ENCODE measurements around the gene MYOF.

DNA sequence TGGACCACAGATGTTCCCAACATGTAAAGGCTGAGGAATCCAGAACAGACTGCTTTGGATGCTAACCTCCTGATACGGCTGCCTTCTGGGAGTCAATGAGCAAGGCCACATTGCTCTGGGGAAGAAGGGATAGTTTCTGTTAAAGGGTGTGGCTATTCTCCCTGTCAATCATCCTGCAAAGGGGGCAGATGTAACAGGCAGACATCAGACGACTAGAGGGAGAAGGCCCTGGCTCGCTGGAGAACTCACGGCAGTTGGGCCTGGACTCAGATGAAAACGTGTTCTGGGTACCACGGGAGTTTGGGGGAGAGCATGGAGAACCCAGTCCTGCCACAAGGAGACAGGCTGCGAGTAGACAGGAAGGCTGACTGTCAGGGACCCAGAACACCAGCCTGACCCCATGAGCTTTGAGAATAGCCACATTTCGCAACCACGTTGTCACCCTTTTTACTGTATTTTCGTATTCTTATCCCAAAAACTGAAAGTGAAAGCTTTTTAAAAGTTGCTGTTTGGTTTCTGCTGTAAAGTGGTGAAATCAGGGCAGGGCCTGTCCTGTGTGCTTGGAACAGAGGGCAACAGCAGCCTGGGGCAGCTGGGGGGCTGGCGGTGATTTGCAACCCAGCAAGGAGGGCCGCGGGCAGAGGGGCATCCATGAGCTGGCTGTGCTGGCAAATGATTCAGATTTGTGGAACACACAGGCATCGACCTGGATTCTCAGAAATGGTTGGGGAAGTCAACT lies 95.3 kb downstream of the MYOF start:
- TF ChIP-seq GABPA (IDR thresholded peaks at IDR 0.05; ENCODE audit: low read depth) (no peak), POLR2A (IDR thresholded peaks at IDR 0.05; ENCODE audit: low read depth, low read length) (no peak), RFX5 (IDR thresholded peaks at IDR 0.05; ENCODE audit: low read depth, low read length) (no peak), RAD21 (IDR thresholded peaks at IDR 0.05; ENCODE audit: insufficient read depth, low read depth, low read length) (no peak), ZSCAN29 (IDR thresholded peaks at IDR 0.05) (no peak), NFYB (IDR thresholded peaks at IDR 0.05; ENCODE audit: insufficient read depth, low read depth, low read length) (no peak), BHLHE40 (IDR thresholded peaks at IDR 0.05; ENCODE audit: borderline replicate concordance in 1 of 2, low read depth in 2 of 2, low read length in 1 of 2) (no peak), TAF1 (IDR thresholded peaks at IDR 0.05; ENCODE audit: borderline replicate concordance, low read depth, low read length) (no peak)
- TF ChIP-seq, protein P1, sequence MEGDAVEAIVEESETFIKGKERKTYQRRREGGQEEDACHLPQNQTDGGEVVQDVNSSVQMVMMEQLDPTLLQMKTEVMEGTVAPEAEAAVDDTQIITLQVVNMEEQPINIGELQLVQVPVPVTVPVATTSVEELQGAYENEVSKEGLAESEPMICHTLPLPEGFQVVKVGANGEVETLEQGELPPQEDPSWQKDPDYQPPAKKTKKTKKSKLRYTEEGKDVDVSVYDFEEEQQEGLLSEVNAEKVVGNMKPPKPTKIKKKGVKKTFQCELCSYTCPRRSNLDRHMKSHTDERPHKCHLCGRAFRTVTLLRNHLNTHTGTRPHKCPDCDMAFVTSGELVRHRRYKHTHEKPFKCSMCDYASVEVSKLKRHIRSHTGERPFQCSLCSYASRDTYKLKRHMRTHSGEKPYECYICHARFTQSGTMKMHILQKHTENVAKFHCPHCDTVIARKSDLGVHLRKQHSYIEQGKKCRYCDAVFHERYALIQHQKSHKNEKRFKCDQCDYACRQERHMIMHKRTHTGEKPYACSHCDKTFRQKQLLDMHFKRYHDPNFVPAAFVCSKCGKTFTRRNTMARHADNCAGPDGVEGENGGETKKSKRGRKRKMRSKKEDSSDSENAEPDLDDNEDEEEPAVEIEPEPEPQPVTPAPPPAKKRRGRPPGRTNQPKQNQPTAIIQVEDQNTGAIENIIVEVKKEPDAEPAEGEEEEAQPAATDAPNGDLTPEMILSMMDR (IDR thresholded peaks at IDR 0.05 in 2 of 3, conservative IDR thresholded peaks at IDR 0.05 in 1 of 3; ENCODE audit: control insufficient read depth in 2 of 3, extremely low read depth in 1 of 3, insufficient read depth in 1 of 3, low read depth in 3 of 3, low read length in 3 of 3), result no peak
- TF ChIP-seq, protein P2, sequence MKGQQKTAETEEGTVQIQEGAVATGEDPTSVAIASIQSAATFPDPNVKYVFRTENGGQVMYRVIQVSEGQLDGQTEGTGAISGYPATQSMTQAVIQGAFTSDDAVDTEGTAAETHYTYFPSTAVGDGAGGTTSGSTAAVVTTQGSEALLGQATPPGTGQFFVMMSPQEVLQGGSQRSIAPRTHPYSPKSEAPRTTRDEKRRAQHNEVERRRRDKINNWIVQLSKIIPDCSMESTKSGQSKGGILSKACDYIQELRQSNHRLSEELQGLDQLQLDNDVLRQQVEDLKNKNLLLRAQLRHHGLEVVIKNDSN (IDR thresholded peaks at IDR 0.05; ENCODE audit: borderline replicate concordance, extremely low read length, insufficient read depth, low read depth, low read length), result no peak
- TF ChIP-seq, protein P3, sequence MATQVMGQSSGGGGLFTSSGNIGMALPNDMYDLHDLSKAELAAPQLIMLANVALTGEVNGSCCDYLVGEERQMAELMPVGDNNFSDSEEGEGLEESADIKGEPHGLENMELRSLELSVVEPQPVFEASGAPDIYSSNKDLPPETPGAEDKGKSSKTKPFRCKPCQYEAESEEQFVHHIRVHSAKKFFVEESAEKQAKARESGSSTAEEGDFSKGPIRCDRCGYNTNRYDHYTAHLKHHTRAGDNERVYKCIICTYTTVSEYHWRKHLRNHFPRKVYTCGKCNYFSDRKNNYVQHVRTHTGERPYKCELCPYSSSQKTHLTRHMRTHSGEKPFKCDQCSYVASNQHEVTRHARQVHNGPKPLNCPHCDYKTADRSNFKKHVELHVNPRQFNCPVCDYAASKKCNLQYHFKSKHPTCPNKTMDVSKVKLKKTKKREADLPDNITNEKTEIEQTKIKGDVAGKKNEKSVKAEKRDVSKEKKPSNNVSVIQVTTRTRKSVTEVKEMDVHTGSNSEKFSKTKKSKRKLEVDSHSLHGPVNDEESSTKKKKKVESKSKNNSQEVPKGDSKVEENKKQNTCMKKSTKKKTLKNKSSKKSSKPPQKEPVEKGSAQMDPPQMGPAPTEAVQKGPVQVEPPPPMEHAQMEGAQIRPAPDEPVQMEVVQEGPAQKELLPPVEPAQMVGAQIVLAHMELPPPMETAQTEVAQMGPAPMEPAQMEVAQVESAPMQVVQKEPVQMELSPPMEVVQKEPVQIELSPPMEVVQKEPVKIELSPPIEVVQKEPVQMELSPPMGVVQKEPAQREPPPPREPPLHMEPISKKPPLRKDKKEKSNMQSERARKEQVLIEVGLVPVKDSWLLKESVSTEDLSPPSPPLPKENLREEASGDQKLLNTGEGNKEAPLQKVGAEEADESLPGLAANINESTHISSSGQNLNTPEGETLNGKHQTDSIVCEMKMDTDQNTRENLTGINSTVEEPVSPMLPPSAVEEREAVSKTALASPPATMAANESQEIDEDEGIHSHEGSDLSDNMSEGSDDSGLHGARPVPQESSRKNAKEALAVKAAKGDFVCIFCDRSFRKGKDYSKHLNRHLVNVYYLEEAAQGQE (IDR thresholded peaks at IDR 0.05; ENCODE audit: low read depth, low read length), result no peak
- TF ChIP-seq, protein P4, sequence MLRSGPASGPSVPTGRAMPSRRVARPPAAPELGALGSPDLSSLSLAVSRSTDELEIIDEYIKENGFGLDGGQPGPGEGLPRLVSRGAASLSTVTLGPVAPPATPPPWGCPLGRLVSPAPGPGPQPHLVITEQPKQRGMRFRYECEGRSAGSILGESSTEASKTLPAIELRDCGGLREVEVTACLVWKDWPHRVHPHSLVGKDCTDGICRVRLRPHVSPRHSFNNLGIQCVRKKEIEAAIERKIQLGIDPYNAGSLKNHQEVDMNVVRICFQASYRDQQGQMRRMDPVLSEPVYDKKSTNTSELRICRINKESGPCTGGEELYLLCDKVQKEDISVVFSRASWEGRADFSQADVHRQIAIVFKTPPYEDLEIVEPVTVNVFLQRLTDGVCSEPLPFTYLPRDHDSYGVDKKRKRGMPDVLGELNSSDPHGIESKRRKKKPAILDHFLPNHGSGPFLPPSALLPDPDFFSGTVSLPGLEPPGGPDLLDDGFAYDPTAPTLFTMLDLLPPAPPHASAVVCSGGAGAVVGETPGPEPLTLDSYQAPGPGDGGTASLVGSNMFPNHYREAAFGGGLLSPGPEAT (IDR thresholded peaks at IDR 0.05; ENCODE audit: low read depth), result no peak

All from GM12878 (cell line).